ENCODE data around the gene WSCD1. TPM values are rescaled to one million over a fixed set of nuclear protein-coding genes. Genes with fewer than 3 reads are reported as not detected.

The WSCD1 gene
- total RNA-seq, 1 donor from 2014 or later = 4.2 TPM

DNA sequence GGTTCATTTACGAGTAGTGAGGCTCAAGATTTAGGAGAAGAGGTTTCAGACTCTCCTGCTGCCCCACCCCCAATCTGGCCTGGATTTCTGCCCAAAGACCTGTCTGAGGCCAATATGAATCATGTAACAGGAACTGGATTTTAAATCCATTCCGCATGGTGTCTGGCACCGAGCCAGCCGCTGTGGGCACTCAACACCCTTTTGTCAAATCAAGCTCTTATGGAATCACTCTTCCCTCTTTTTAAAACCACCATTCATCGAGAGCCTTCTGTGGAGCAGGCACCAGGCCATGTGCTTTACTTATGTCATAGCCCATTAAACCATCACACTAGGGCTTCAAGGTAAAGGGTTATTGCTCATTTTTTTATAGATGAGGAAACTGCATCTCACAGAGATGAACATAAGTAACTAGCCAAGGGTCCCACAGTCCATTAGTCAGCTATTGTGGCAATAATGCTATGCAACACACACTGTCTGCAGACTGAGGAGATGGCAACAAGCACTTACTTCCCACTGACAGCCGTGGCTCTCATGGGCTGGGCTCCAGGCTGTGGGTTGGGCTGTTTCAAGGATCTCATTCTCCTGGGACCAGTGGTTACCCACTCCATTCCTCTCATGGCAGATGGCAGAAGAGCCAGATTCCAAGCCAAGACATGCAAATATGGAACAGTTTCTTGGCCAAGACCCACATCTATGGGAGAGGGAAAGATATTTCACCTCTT, 93.6 kb downstream of the WSCD1 start:
- Mint-ChIP-seq H3K36me3 (ENCODE audit: low read depth) (no peaks in the 10 kb centered on the region), H3K9me3 (ENCODE audit: low read depth) (no peaks in the 10 kb centered on the region), H3K4me1 (ENCODE audit: low read depth) (peaks cover 29% of the 10 kb centered on the region), H3K27me3 (ENCODE audit: low read depth) (peaks cover 43% of the 10 kb centered on the region), H3K27ac (ENCODE audit: unreplicated experiment) (no peak overlapping the region), H3K4me3 (ENCODE audit: unreplicated experiment) (no peak overlapping the region)
- DNase-seq (ENCODE audit: low spot score) = no peak
- TF ChIP-seq, protein P1, sequence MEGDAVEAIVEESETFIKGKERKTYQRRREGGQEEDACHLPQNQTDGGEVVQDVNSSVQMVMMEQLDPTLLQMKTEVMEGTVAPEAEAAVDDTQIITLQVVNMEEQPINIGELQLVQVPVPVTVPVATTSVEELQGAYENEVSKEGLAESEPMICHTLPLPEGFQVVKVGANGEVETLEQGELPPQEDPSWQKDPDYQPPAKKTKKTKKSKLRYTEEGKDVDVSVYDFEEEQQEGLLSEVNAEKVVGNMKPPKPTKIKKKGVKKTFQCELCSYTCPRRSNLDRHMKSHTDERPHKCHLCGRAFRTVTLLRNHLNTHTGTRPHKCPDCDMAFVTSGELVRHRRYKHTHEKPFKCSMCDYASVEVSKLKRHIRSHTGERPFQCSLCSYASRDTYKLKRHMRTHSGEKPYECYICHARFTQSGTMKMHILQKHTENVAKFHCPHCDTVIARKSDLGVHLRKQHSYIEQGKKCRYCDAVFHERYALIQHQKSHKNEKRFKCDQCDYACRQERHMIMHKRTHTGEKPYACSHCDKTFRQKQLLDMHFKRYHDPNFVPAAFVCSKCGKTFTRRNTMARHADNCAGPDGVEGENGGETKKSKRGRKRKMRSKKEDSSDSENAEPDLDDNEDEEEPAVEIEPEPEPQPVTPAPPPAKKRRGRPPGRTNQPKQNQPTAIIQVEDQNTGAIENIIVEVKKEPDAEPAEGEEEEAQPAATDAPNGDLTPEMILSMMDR (IDR thresholded peaks at IDR 0.05) = no peak

DNA sequence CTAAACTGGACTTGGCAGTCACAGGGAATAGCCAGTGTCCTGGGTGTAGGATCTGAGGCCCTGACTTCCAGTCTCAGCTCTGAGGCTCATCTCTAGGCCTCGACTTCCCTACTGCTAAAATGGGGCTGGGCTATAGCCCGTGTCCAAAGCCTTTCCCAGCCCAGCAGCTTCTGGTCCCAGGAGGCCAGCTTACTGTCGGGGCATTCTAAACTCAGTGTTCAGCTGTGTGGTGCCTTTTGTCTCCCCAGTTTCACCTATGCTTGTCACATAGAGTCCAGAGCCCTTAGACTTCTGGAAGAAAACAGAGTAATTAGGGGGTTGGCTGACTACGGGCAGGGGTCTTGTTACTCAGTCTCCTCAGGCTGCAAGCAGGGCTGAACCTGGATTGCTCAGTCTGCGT, 94.8 kb downstream of the WSCD1 start:
- Mint-ChIP-seq H3K4me3 (ENCODE audit: unreplicated experiment) (no peak overlapping the region), H3K27me3 (ENCODE audit: low read depth) (peaks cover 41% of the 10 kb centered on the region), H3K4me1 (ENCODE audit: low read depth) (peaks cover 29% of the 10 kb centered on the region), H3K9me3 (ENCODE audit: low read depth) (no peaks in the 10 kb centered on the region), H3K36me3 (ENCODE audit: low read depth) (no peaks in the 10 kb centered on the region), H3K27ac (ENCODE audit: unreplicated experiment) (no peak overlapping the region)
- DNase-seq (ENCODE audit: low spot score) = no peak
- TF ChIP-seq, protein P1 (IDR thresholded peaks at IDR 0.05) = no peak

DNA sequence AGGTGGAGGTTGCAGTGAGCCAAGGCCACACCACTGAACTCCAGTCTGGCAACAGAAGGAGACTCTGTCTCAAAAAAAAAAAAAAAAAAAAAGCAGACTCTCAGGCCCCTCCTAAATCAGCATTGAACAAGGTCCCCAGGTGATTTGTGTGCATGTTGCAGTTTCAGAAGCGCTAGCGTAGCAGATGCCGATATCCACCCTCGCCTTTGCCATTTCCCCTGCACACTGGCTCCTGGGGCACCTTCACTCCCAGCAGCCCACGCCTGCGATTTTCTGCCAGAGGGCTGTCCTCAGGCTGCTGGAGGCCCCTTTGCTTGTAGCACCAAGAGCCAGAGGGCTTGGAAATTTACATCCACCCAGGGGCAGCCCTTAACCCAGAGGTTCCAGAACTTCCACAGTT, 95.6 kb downstream of the WSCD1 start:
- Mint-ChIP-seq H3K27me3 (ENCODE audit: low read depth) (peaks cover 42% of the 10 kb centered on the region), H3K4me1 (ENCODE audit: low read depth) (peaks cover 27% of the 10 kb centered on the region), H3K36me3 (ENCODE audit: low read depth) (no peaks in the 10 kb centered on the region), H3K9me3 (ENCODE audit: low read depth) (no peaks in the 10 kb centered on the region), H3K27ac (ENCODE audit: unreplicated experiment) (no peak overlapping the region), H3K4me3 (ENCODE audit: unreplicated experiment) (no peak overlapping the region)
- DNase-seq (ENCODE audit: low spot score) = no peak
- TF ChIP-seq, protein P1 (IDR thresholded peaks at IDR 0.05) = no peak

DNA sequence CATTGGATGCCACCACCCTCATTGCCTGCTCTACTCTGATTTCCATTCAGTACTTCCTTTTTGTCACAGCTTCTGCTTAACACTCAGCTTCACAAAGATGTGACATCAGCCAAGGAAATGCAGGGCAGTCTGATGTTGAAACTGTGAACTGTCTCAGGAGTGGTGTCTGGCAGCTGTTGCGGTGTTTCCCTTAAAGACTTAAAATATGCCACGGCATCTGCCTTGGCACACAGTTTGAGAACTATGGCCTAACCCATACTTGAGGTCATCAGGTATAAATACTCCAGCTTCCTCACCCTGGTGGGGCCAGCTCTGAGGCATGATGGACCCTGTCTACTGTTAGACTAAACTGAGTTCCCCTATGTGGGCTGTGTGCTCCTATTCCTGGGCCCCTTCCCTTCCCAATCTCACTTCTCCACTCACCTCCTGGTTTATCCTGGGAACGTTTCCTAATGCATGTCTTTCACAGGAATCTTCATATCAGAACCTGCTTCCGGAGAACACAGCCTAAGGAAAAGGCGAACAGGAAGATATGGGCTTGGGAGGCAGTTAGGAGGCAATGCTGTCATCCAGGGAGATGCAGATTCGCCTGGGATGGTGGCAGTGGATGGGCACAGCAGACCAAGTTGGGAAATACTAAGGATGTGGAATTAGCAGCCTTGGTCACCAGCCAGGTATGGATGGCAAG, 96.5 kb downstream of the WSCD1 start:
- Mint-ChIP-seq H3K27ac (ENCODE audit: unreplicated experiment) (no peak overlapping the region), H3K4me1 (ENCODE audit: low read depth) (peaks cover 24% of the 10 kb centered on the region), H3K27me3 (ENCODE audit: low read depth) (peaks cover 45% of the 10 kb centered on the region), H3K36me3 (ENCODE audit: low read depth) (no peaks in the 10 kb centered on the region), H3K9me3 (ENCODE audit: low read depth) (no peaks in the 10 kb centered on the region), H3K4me3 (ENCODE audit: unreplicated experiment) (no peak overlapping the region)
- DNase-seq (ENCODE audit: low spot score) = no peak
- TF ChIP-seq, protein P1 (IDR thresholded peaks at IDR 0.05) = no peak

DNA sequence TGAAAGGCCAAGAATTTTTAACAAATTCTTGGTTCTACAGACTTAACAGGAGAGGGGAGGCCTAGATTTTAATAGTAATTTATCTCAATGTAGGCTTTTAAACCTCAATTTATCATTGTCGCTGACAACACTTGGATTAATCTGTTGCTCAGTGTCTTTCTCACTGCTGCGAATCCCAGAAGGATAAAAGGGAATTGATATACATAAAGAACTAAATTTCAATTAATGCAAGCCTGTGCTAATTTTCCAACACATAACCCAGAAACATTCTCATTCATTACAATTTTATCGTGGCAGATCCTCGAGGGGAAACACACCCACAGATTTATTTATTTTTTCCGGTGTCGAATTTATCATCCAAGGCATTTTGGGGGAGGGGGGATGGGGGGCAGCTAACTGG, 98.1 kb downstream of the WSCD1 start:
- Mint-ChIP-seq H3K36me3 (ENCODE audit: low read depth) (no peaks in the 10 kb centered on the region), H3K9me3 (ENCODE audit: low read depth) (no peaks in the 10 kb centered on the region), H3K27me3 (ENCODE audit: low read depth) (peaks cover 56% of the 10 kb centered on the region), H3K4me3 (ENCODE audit: unreplicated experiment) (no peak overlapping the region), H3K27ac (ENCODE audit: unreplicated experiment) (no peak overlapping the region), H3K4me1 (ENCODE audit: low read depth) (peaks cover 12% of the 10 kb centered on the region)
- TF ChIP-seq, protein P1 (IDR thresholded peaks at IDR 0.05) = no peak
- no peak for DNase-seq (ENCODE audit: low spot score)

Data from chondrocyte (in vitro differentiated cells).